Tibial nerve (tissue), 4 donors: ENCODE results near the gene ICA1. TPM values are rescaled to one million over a fixed set of nuclear protein-coding genes. Genes with fewer than 3 reads are reported as not detected.
A peak's percentile ranks its signal among the peaks of the same experiment; 100 is the strongest.

Source experiments
- DNase-seq, 2 donors: peaks; one replicate each; pipeline ENCODE4 v3.0.0-alpha.2; 2019; ENCODE audit warnings: low spot score in 2 of 2
- H3K27ac ChIP-seq, 4 donors: fragments of 200-600 bp; sonication (generic) in 3 of 4; one replicate each; pipeline ENCODE4 v1.5.1; 2017 to 2019; ENCODE audit warnings: mild to moderate bottlenecking in 1 of 4
- H3K27me3 ChIP-seq, 2 donors: fragments of 200-600 bp; sonication (generic) in 1 of 2; one replicate each; pipeline versions ENCODE4 v1.5.1 to v1.6.0; 2017 to 2019
- H3K36me3 ChIP-seq, 3 donors: fragments of 200-600 bp; sonication (generic); one replicate each; pipeline ENCODE4 v1.5.1; 2018 to 2019
- H3K4me1 ChIP-seq, 4 donors: fragments of 200-600 bp; sonication (generic) in 3 of 4; one replicate each; pipeline ENCODE4 v1.5.1; 2017 to 2019
- H3K4me3 ChIP-seq, 4 donors: fragments of 200-600 bp; sonication (generic) in 3 of 4; one replicate each; pipeline ENCODE4 v1.5.1; 2017 to 2019; ENCODE audit warnings: mild to moderate bottlenecking in 1 of 4, moderate library complexity in 1 of 4
- H3K9me3 ChIP-seq, 4 donors: fragments of 200-600 bp; sonication (generic) in 3 of 4; one replicate each; pipeline ENCODE4 v1.5.1; 2017 to 2019
- CTCF ChIP-seq, 5 experiments: fragments of 200-600 bp in 3 of 5; fragments of 450-650 bp in 2 of 5; sonication (generic) in 3 of 5; IDR thresholded peaks; one replicate each; pipeline ENCODE4 v1.5.1; 2016 to 2019; ENCODE audit warnings: antibody characterized with exemption in 5 of 5, mild to moderate bottlenecking in 3 of 5, moderate library complexity in 2 of 5
- EP300 ChIP-seq, 2 donors: sonication (generic); formaldehyde crosslinking; IDR thresholded peaks; one replicate each; pipeline ENCODE4 v1.6.1; 2017; ENCODE audit warnings: antibody characterized with exemption in 2 of 2, mild to moderate bottlenecking in 1 of 2
- POLR2A ChIP-seq, 2 donors: fragments of 450-650 bp; IDR thresholded peaks; one replicate each; pipeline ENCODE4 v1.6.1; 2017; ENCODE audit warnings: antibody characterized with exemption in 2 of 2, mild to moderate bottlenecking in 2 of 2, moderate library complexity in 2 of 2
- WGBS, 2 donors: methylation state at CpG; one replicate each; pipeline ENCODE4 v1.1.5; 2018; 5-methylcytosine and 5-hydroxymethylcytosine counted together
- total RNA-seq, 4 donors: library from RNA; depleted of rRNA; stranded (reverse); fragments of >200 nt; gene quantifications; one replicate each; pipeline ENCODE4 v1.1.0, GENCODE V29; 2016

The ICA1 gene
- total RNA-seq, 4 donors from 2014 or later = 12.8 to 27.3 (median 20.5) TPM

- no peaks in the 10 kb centered on the region for H3K27me3 ChIP-seq
- H3K36me3 ChIP-seq = no peaks in the 10 kb centered on the region
- WGBS, 2 donors = 67 to 73% methylated on average over 8 of the region's 8 CpGs
- H3K4me1 ChIP-seq = peaks cover 0 to 4% (median 0%) of the 10 kb centered on the region in 4 donors
- peak overlapping the region in 1 of 4 donors; percentile 52 for H3K27ac ChIP-seq
- TF ChIP-seq CTCF (IDR thresholded peaks at IDR 0.05) = no peak
- TF ChIP-seq POLR2A (IDR thresholded peaks at IDR 0.05) = no peak
- TF ChIP-seq EP300 (IDR thresholded peaks at IDR 0.05) = no peak
- H3K4me3 ChIP-seq = no peak overlapping the region
- no peaks in the 10 kb centered on the region for H3K9me3 ChIP-seq
- DNase-seq = no peak
Measured at GRCh38 chr7:8125680-8126444, 136.1 kb downstream of the ICA1 start.

GRCh38 chr7:8121243-8121642 is 140.7 kb downstream of the ICA1 start:
- H3K27me3 ChIP-seq = no peaks in the 10 kb centered on the region
- H3K36me3 ChIP-seq = no peaks in the 10 kb centered on the region
- DNase-seq = no peak
- no peak overlapping the region for H3K27ac ChIP-seq
- peaks cover 0 to 4% (median 0%) of the 10 kb centered on the region in 4 donors for H3K4me1 ChIP-seq
- TF ChIP-seq POLR2A (IDR thresholded peaks at IDR 0.05) (no peak), CTCF (IDR thresholded peaks at IDR 0.05) (no peak), EP300 (IDR thresholded peaks at IDR 0.05) (no peak)
- no peaks in the 10 kb centered on the region for H3K9me3 ChIP-seq
- H3K4me3 ChIP-seq = no peak overlapping the region
- 87 to 89% methylated on average over 3 of the region's 3 CpGs for WGBS, 2 donors

- Histone ChIP-seq H3K9me3 (no peaks in the 10 kb centered on the region), H3K4me3 (no peak overlapping the region), H3K4me1 (peaks cover 0 to 2% (median 0%) of the 10 kb centered on the region in 4 donors), H3K27ac (no peak overlapping the region), H3K36me3 (no peaks in the 10 kb centered on the region), H3K27me3 (no peaks in the 10 kb centered on the region)
- WGBS, 2 donors = 76 to 81% methylated on average over 12 of the region's 12 CpGs
- DNase-seq = no peak
- TF ChIP-seq POLR2A (IDR thresholded peaks at IDR 0.05) = no peak
- no peak for TF ChIP-seq EP300 (IDR thresholded peaks at IDR 0.05)
- TF ChIP-seq CTCF (IDR thresholded peaks at IDR 0.05) = no peak
Measured at GRCh38 chr7:8120390-8121058, 141.4 kb downstream of the ICA1 start.

- no peaks in the 10 kb centered on the region for H3K9me3 ChIP-seq
- no peak overlapping the region for H3K4me3 ChIP-seq
- no peak for DNase-seq
- H3K27ac ChIP-seq = no peak overlapping the region
- no peaks in the 10 kb centered on the region for H3K36me3 ChIP-seq
- TF ChIP-seq EP300 (IDR thresholded peaks at IDR 0.05) = no peak
- no peak for TF ChIP-seq CTCF (IDR thresholded peaks at IDR 0.05)
- TF ChIP-seq POLR2A (IDR thresholded peaks at IDR 0.05) = no peak
- WGBS, 2 donors = 84 to 85% methylated on average over 8 of the region's 8 CpGs
- no peaks in the 10 kb centered on the region for H3K27me3 ChIP-seq
- H3K4me1 ChIP-seq = peaks cover 0 to 4% (median 0%) of the 10 kb centered on the region in 4 donors
Measured at GRCh38 chr7:8119262-8119661, 142.7 kb downstream of the ICA1 start.

- TF ChIP-seq EP300 (IDR thresholded peaks at IDR 0.05) = no peak
- no peak for TF ChIP-seq CTCF (IDR thresholded peaks at IDR 0.05)
- TF ChIP-seq POLR2A (IDR thresholded peaks at IDR 0.05) = no peak
- no peak for DNase-seq
- Histone ChIP-seq H3K4me1 (peaks cover 0 to 4% (median 0%) of the 10 kb centered on the region in 4 donors), H3K9me3 (no peaks in the 10 kb centered on the region), H3K27ac (no peak overlapping the region), H3K4me3 (no peak overlapping the region), H3K36me3 (peaks cover 0 to 8% (median 0%) of the 10 kb centered on the region in 3 donors), H3K27me3 (no peaks in the 10 kb centered on the region)
- WGBS, 2 donors = 87 to 92% methylated on average over 2 of the region's 2 CpGs
Measured at GRCh38 chr7:8117195-8117594, 144.8 kb downstream of the ICA1 start.
